HEK293 (cell line): ENCODE data around the gene ASB8.

ENCODE experiments used
- CTCF ChIP-seq: fragments of 450-650 bp; formaldehyde crosslinking; IDR thresholded peaks from 2 replicates; pipeline ENCODE4 v1.5.1; 2016; ENCODE audit warnings: missing biosample characterization, missing genetic modification characterization
- PATZ1 ChIP-seq: fragments of 450-650 bp; formaldehyde crosslinking; IDR thresholded peaks from 2 replicates; pipeline ENCODE4 v1.5.1; 2016; ENCODE audit warnings: missing biosample characterization, missing genetic modification characterization
- PRDM4 ChIP-seq: fragments of 450-650 bp; formaldehyde crosslinking; IDR thresholded peaks from 2 replicates; pipeline ENCODE4 v1.5.1; 2017; ENCODE audit warnings: missing biosample characterization, missing genetic modification characterization
- REST ChIP-seq: fragments of 450-650 bp; formaldehyde crosslinking; IDR thresholded peaks from 2 replicates; pipeline ENCODE4 v1.5.1; 2016; ENCODE audit warnings: missing biosample characterization, missing genetic modification characterization
- SP2 ChIP-seq: fragments of 450-650 bp; formaldehyde crosslinking; IDR thresholded peaks from 2 replicates; pipeline ENCODE4 v1.5.1; 2016; ENCODE audit warnings: missing biosample characterization, missing genetic modification characterization
- YY1 ChIP-seq: fragments of 450-650 bp; formaldehyde crosslinking; IDR thresholded peaks from 2 replicates; pipeline ENCODE4 v1.5.1; 2018; ENCODE audit warnings: missing biosample characterization, missing genetic modification characterization
- ZBTB10 ChIP-seq: fragments of 450-650 bp; formaldehyde crosslinking; IDR thresholded peaks from 2 replicates; pipeline ENCODE4 v1.5.1; 2016; ENCODE audit warnings: missing biosample characterization, missing genetic modification characterization
- ZNF155 ChIP-seq: fragments of 450-650 bp; formaldehyde crosslinking; IDR thresholded peaks from 2 replicates; pipeline ENCODE4 v1.5.1; 2016; ENCODE audit warnings: missing biosample characterization, missing genetic modification characterization
- ZNF248 ChIP-seq: fragments of 450-650 bp; formaldehyde crosslinking; IDR thresholded peaks from 2 replicates; pipeline ENCODE4 v1.5.1; 2017; ENCODE audit warnings: missing biosample characterization, missing genetic modification characterization
- ZNF362 ChIP-seq: fragments of 450-650 bp; formaldehyde crosslinking; IDR thresholded peaks from 2 replicates; pipeline ENCODE4 v1.5.1; 2016; ENCODE audit warnings: missing biosample characterization, missing genetic modification characterization
- ZNF623 ChIP-seq: fragments of 450-650 bp; formaldehyde crosslinking; IDR thresholded peaks from 2 replicates; pipeline ENCODE4 v1.5.1; 2016; ENCODE audit warnings: missing biosample characterization, missing genetic modification characterization
- ZNF639 ChIP-seq: fragments of 450-650 bp; formaldehyde crosslinking; IDR thresholded peaks from 2 replicates; pipeline ENCODE4 v1.5.1; 2016; ENCODE audit warnings: missing biosample characterization, missing genetic modification characterization
- ZNF692 ChIP-seq: fragments of 450-650 bp; formaldehyde crosslinking; IDR thresholded peaks from 2 replicates; pipeline ENCODE4 v1.5.1; 2016; ENCODE audit warnings: missing biosample characterization, missing genetic modification characterization
- ZSCAN5A ChIP-seq: fragments of 450-650 bp; formaldehyde crosslinking; IDR thresholded peaks from 2 replicates; pipeline ENCODE4 v1.5.1; 2016; ENCODE audit warnings: missing biosample characterization, missing genetic modification characterization

GRCh38 chr12:48132826-48133225 is 24.5 kb downstream of the ASB8 start:
- TF ChIP-seq ZNF639 (no peak), SP2 (no peak), CTCF (tag by site-specific recombination) (no peak), ZBTB10 (tag by site-specific recombination) (no peak), YY1 (no peak), ZNF248 (tag by site-specific recombination) (no peak), ZNF155 (tag by site-specific recombination) (no peak), REST (no peak), PRDM4 (tag by site-specific recombination) (no peak), ZSCAN5A (tag by site-specific recombination) (no peak), ZNF692 (tag by site-specific recombination) (no peak), ZNF362 (tag by site-specific recombination) (no peak), ZNF623 (tag by site-specific recombination) (no peak), PATZ1 (no peak)
